ENCODE data around the gene TMEM139.

DNA sequence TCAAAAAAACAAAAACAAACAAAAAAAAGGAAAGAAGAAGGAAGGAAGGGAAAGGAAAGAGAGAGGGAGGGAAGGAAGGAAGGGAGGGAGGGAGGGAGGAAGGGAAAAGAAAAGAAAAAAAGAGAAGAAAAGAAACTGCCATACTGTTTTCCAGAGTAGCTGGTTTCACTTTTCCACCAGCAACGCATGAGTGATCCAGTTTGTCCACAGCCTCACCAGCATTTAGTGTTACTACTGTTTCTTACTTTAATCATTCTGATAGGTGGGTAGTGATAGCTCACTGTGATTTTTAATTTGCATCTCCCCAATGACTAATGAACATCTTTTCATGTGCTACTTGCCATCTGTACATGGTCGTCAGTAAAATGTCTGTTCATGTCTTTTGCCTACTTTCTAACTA, 11.9 kb upstream of the TMEM139 start:
- TF ChIP-seq FOXP2 (optimal IDR thresholded peaks at IDR 0.05; ENCODE audit: control extremely low read depth, extremely low read length, insufficient read depth) (no peak), EZH2 (IDR thresholded peaks at IDR 0.05) (no peak)
